Neural progenitor cell (in vitro differentiated cells): ENCODE data around the gene ACTL10. TPM values are rescaled to one million over a fixed set of nuclear protein-coding genes. Genes with fewer than 3 reads are reported as not detected.
"Not testable (repeated sequence)": the region's sequence is repeated elsewhere in the genome, so short reads cannot be mapped to it uniquely, and the experiment has no call there.

ENCODE experiments used
- DNase-seq: peaks from one replicate; pipeline ENCODE4 v3.0.0-alpha.2; 2016; ENCODE audit warnings: low spot score
- H2AFZ ChIP-seq: fragments of 200-600 bp; sonication (generic); replicated peaks from 2 replicates; pipeline ENCODE4 v1.6.1; 2016; ENCODE audit warnings: antibody characterized with exemption
- H3F3A ChIP-seq: fragments of 200-600 bp; sonication (generic); 2 replicates; pipeline ENCODE4 v1.6.1; 2016; ENCODE audit warnings: antibody characterized with exemption, low read depth
- H3K27ac ChIP-seq: fragments of 200-600 bp; sonication (generic); 2 replicates; pipeline ENCODE4 v1.5.1; 2016; ENCODE audit warnings: mild to moderate bottlenecking
- H3K27me3 ChIP-seq: fragments of 200-600 bp; sonication (generic); 2 replicates; pipeline ENCODE4 v1.6.1; 2016; ENCODE audit warnings: mild to moderate bottlenecking, moderate library complexity
- H3K36me3 ChIP-seq: fragments of 200-600 bp; sonication (generic); 2 replicates; pipeline ENCODE4 v1.5.1; 2016
- H3K4me1 ChIP-seq: fragments of 200-600 bp; sonication (generic); 2 replicates; pipeline ENCODE4 v1.6.1; 2016; ENCODE audit warnings: mixed run types
- H3K4me2 ChIP-seq: fragments of 200-600 bp; sonication (generic); 2 replicates; pipeline ENCODE4 v1.6.1; 2016
- H3K4me3 ChIP-seq: fragments of 200-600 bp; sonication (generic); 2 replicates; pipeline ENCODE4 v1.5.1; 2016
- H3K79me2 ChIP-seq: fragments of 200-600 bp; sonication (generic); 2 replicates; pipeline ENCODE4 v1.6.1; 2016; ENCODE audit warnings: low read depth
- H3K9ac ChIP-seq: fragments of 200-600 bp; sonication (generic); 2 replicates; pipeline ENCODE4 v1.6.1; 2016
- H3K9me3 ChIP-seq: fragments of 200-600 bp; sonication (generic); 2 replicates; pipeline ENCODE4 v1.5.1; 2016; ENCODE audit warnings: low read depth
- H4K20me1 ChIP-seq: fragments of 200-600 bp; sonication (generic); 2 replicates; pipeline ENCODE4 v1.6.1; 2016; ENCODE audit warnings: low read depth
- H3K27ac Mint-ChIP-seq: 3 replicates; pipeline ENCODE4 v1.8.0; 2021; ENCODE audit warnings: mixed read lengths
- H3K27me3 Mint-ChIP-seq: 2 replicates; pipeline ENCODE4 v1.8.0; 2022; ENCODE audit warnings: low read depth, mild to moderate bottlenecking, inconsistent platforms, moderate library complexity, mixed read lengths; ENCODE audit not compliant: insufficient read depth
- H3K36me3 Mint-ChIP-seq: 3 replicates; pipeline ENCODE4 v1.8.0; 2021; ENCODE audit warnings: mixed read lengths
- H3K4me1 Mint-ChIP-seq: 3 replicates; pipeline ENCODE4 v1.8.0; 2021; ENCODE audit warnings: mixed read lengths
- H3K4me3 Mint-ChIP-seq: 3 replicates; pipeline ENCODE4 v1.8.0; 2021; ENCODE audit warnings: mild to moderate bottlenecking, moderate library complexity, mixed read lengths
- H3K9me3 Mint-ChIP-seq: 3 replicates; pipeline ENCODE4 v1.8.0; 2020; ENCODE audit warnings: mixed read lengths
- EZH2 ChIP-seq: fragments of 200-600 bp; sonication (generic); IDR thresholded peaks from 2 replicates; pipeline ENCODE4 v1.6.1; 2017; ENCODE audit warnings: antibody characterized with exemption, mild to moderate bottlenecking, moderate library complexity
- EZH2phosphoT487 ChIP-seq: fragments of 200-600 bp; sonication (generic); IDR thresholded peaks from 2 replicates; pipeline ENCODE4 v1.6.1; 2017; ENCODE audit warnings: antibody characterized with exemption
- total RNA-seq: library from RNA; depleted of rRNA; stranded (reverse); fragments of >200 nt; gene quantifications from 2 replicates; pipeline ENCODE4 v1.2.3, GENCODE V29; 2015; ENCODE audit warnings: low replicate concordance
- TF ChIP-seq, protein P1 (sequence below): fragments of 200-600 bp; sonication (generic); IDR thresholded peaks from 2 replicates; pipeline ENCODE4 v1.5.1; 2017; ENCODE audit warnings: antibody characterized with exemption, mild to moderate bottlenecking

Gene ACTL10
- total RNA-seq, 1 donor from 2014 or later, result not detected

DNA sequence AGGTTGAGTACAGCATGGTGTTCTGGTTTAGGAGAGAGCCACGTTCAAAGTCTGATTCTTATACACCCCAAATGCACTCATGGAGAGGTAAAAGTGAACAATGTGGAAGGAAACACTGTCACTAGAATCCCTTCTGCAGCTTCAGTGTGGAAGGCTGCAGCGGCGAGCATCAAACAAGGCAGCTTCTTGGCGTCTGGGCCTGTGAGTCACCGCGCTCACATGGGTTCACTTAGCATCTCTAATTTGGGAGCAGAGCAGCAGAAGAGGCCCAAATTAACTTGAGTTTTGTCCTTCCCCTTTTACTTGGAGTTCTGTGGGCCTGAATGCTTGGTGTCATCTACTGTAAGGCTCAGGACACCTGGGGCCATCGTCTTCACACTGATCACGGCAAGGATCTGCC, 30.4 kb downstream of the ACTL10 start:
- H2AFZ ChIP-seq, result no peak overlapping the region
- Mint-ChIP-seq H3K27ac (no peak overlapping the region), H3K9me3 (peaks cover 20% of the 10 kb centered on the region), H3K36me3 (peaks cover 2% of the 10 kb centered on the region), H3K4me1 (peaks cover 24% of the 10 kb centered on the region), H3K27me3 (peaks cover 8% of the 10 kb centered on the region), H3K4me3 (no peak overlapping the region)
- H3F3A ChIP-seq, result peaks cover 21% of the 10 kb centered on the region
- H3K79me2 ChIP-seq, result no peaks in the 10 kb centered on the region
- no peak overlapping the region for H3K27ac ChIP-seq
- TF ChIP-seq EZH2phosphoT487 (no peak), EZH2 (no peak)
- TF ChIP-seq, protein P1, sequence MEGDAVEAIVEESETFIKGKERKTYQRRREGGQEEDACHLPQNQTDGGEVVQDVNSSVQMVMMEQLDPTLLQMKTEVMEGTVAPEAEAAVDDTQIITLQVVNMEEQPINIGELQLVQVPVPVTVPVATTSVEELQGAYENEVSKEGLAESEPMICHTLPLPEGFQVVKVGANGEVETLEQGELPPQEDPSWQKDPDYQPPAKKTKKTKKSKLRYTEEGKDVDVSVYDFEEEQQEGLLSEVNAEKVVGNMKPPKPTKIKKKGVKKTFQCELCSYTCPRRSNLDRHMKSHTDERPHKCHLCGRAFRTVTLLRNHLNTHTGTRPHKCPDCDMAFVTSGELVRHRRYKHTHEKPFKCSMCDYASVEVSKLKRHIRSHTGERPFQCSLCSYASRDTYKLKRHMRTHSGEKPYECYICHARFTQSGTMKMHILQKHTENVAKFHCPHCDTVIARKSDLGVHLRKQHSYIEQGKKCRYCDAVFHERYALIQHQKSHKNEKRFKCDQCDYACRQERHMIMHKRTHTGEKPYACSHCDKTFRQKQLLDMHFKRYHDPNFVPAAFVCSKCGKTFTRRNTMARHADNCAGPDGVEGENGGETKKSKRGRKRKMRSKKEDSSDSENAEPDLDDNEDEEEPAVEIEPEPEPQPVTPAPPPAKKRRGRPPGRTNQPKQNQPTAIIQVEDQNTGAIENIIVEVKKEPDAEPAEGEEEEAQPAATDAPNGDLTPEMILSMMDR, result no peak
- no peak for DNase-seq
- no peaks in the 10 kb centered on the region for H4K20me1 ChIP-seq
- H3K36me3 ChIP-seq, result no peaks in the 10 kb centered on the region
- H3K4me1 ChIP-seq, result peaks cover 19% of the 10 kb centered on the region
- H3K9ac ChIP-seq, result no peak overlapping the region
- no peaks in the 10 kb centered on the region for H3K27me3 ChIP-seq
- no peak overlapping the region for H3K4me2 ChIP-seq
- H3K4me3 ChIP-seq, result no peak overlapping the region
- H3K9me3 ChIP-seq, result no peaks in the 10 kb centered on the region

DNA sequence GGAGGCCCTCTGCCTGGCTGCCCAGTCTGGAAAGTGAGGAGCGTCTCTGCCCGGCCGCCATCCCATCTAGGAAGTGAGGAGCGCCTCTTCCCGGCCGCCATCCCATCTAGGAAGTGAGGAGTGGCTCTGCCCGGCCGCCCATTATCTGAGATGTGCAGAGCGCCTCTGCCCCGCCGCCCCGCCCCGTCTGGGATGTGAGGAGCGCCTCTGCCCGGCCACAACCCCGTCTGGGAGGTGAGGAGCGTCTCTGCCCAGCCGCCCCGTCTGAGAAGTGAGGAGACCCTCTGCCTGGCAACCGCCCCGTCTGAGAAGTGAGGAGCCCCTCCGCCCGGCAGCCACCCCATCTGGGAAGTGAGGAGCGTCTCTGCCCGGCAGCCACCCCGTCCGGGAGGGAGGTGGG, 32.2 kb downstream of the ACTL10 start:
- not testable (repeated sequence) for H3K27me3 ChIP-seq, H3K36me3 ChIP-seq, H3K9me3 ChIP-seq, H3K4me2 ChIP-seq, H3F3A ChIP-seq, H3K27ac ChIP-seq, H3K4me1 ChIP-seq, H4K20me1 ChIP-seq, H3K27me3 Mint-ChIP-seq, DNase-seq, H3K4me3 Mint-ChIP-seq, H3K36me3 Mint-ChIP-seq, H3K27ac Mint-ChIP-seq, H3K4me3 ChIP-seq, H3K4me1 Mint-ChIP-seq, H3K9ac ChIP-seq, H3K79me2 ChIP-seq, H2AFZ ChIP-seq
- peaks cover 21% of the 10 kb centered on the region for H3K9me3 Mint-ChIP-seq

DNA sequence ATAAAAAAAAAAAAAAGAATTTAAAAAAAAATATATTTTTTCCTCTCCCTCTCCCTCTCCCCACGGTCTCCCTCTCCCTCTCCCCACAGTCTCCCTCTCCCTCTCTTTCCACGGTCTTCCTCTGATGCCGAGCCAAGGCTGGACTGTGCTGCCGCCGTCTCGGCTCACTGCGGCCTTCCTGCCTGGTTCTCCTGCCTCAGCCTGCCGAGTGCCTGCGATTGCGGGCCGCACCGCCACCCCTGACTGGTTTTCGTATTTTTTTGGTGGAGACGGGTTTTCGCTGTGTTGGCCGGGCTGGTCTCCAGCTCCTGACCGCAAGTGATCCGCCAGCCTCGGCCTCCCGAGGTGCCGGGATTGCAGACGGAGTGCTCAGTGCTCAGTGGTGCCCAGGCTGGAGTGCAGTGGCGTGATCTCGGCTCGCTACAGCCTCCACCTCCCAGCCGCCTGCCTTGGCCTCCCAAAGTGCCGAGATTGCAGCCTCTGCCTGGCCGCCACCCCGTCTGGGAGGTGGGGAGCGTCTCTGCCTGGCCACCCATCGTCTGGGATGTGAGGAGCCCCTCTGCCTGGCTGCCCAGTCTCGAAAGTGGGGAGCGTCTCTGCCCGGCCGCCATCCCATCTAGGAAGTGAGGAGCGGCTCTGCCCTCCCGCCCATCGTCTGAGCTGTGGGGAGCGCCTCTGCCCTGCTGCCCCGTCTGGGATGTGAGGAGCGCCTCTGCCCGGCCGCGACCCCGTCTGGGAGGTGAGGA, 34.1 kb downstream of the ACTL10 start:
- not testable (repeated sequence) for H3K36me3 ChIP-seq, H3K27me3 Mint-ChIP-seq, H3K27me3 ChIP-seq, H3K4me1 ChIP-seq, H3K9me3 ChIP-seq, H3K9ac ChIP-seq, H2AFZ ChIP-seq, H3K4me2 ChIP-seq, H3K4me1 Mint-ChIP-seq, H3K4me3 ChIP-seq, DNase-seq, H3K27ac Mint-ChIP-seq, H3K4me3 Mint-ChIP-seq, H3K79me2 ChIP-seq, H3K36me3 Mint-ChIP-seq, H3F3A ChIP-seq, H3K27ac ChIP-seq, H4K20me1 ChIP-seq
- peaks cover 21% of the 10 kb centered on the region for H3K9me3 Mint-ChIP-seq

DNA sequence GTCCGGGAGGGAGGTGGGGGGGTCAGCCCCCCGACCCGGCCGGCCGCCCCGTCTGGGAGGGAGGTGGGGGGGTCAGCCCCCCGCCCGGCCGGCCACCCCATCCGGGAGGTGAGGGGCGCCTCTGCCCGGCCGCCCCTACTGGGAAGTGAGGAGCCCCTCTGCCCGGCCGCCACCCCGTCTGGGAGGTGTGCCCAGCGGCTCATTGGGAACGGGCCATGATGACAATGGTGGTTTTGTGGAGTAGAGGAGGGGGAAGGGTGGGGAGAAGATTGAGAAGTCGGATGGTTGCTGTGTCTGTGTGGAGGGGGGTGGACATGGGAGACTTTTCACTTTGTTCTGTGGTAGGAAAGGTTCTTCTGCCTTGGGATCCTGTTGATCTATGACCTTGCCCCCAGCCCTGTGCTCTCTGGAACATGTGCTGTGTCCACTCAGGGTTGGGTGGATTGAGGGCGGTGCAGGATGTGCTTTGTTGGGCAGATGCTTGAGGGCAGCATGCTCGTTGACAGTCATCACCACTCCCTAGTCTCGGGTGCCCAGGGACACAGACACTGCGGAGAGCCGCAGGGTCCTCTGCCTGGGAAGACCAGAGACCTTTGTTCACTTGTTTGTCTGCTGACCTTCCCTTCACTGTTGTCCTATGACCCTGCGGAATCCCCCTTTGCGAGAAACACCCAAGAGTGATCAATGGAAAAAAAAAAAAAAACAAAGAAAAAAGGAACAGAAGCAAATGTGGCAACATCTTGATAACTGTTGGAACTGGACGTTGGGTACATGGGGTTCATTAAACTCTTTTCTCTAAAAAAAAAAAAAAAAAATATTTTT, 35.1 kb downstream of the ACTL10 start:
- H4K20me1 ChIP-seq, result no peaks in the 10 kb centered on the region
- H3K36me3 Mint-ChIP-seq, result peaks cover 2% of the 10 kb centered on the region
- H3K27me3 Mint-ChIP-seq, result peaks cover 8% of the 10 kb centered on the region
- H3K4me3 ChIP-seq, result no peak overlapping the region
- TF ChIP-seq, protein P1, result no peak
- no peak for TF ChIP-seq EZH2
- TF ChIP-seq EZH2phosphoT487, result no peak
- no peaks in the 10 kb centered on the region for H3K36me3 ChIP-seq
- no peaks in the 10 kb centered on the region for H3K4me1 ChIP-seq
- H3F3A ChIP-seq, result no peaks in the 10 kb centered on the region
- no peaks in the 10 kb centered on the region for H3K9me3 ChIP-seq
- no peaks in the 10 kb centered on the region for H3K79me2 ChIP-seq
- H2AFZ ChIP-seq, result no peak overlapping the region
- H3K27ac Mint-ChIP-seq, result no peak overlapping the region
- no peak overlapping the region for H3K27ac ChIP-seq
- no peak overlapping the region for H3K4me2 ChIP-seq
- no peak overlapping the region for H3K4me3 Mint-ChIP-seq
- H3K27me3 ChIP-seq, result no peaks in the 10 kb centered on the region
- DNase-seq, result no peak
- no peak overlapping the region for H3K9ac ChIP-seq
- H3K4me1 Mint-ChIP-seq, result no peaks in the 10 kb centered on the region
- peaks cover 21% of the 10 kb centered on the region for H3K9me3 Mint-ChIP-seq
